ENCODE measurements around the gene ERVK3-1. TPM values are rescaled to one million over a fixed set of nuclear protein-coding genes. Genes with fewer than 3 reads are reported as not detected.
A peak's percentile ranks its signal among the peaks of the same experiment; 100 is the strongest.

Gene ERVK3-1
- polyA plus RNA-seq, 3 donors, result 34.6 to 61.5 (median 38.8) TPM

- Mint-ChIP-seq H3K27ac (no peak overlapping the region), H3K9me3 (peaks cover 0 to 9% (median 4%) of the 10 kb centered on the region in 7 donors), H3K36me3 (peaks cover 13 to 18% of the 10 kb centered on the region in 2 donors), H3K4me3 (peak overlapping the region in 1 of 2 donors; percentile 68), H3K27me3 (ENCODE audit: low read depth in 3 of 3) (peaks cover 6 to 40% (median 17%) of the 10 kb centered on the region in 3 donors), H3K4me1 (peaks cover 30% of the 10 kb centered on the region)
- Histone ChIP-seq H2AFZ (ENCODE audit: insufficient read depth, low read depth, low read length, poor library complexity, severe bottlenecking) (no peak overlapping the region), H3K9me3 (replicated peaks in 1 of 2; ENCODE audit: control insufficient read depth in 1 of 2, insufficient read depth in 1 of 2, low read length in 2 of 2) (no peaks in the 10 kb centered on the region), H3K27ac (ENCODE audit: low read depth in 1 of 2, low read length in 2 of 2) (no peak overlapping the region), H3K4me3 (replicated peaks in 1 of 3; ENCODE audit: low read depth in 2 of 3, low read length in 3 of 3) (no peak overlapping the region), H3K27me3 (ENCODE audit: control insufficient read depth in 2 of 2, insufficient read depth in 2 of 2, low read length in 2 of 2) (peaks cover 0 to 26% of the 10 kb centered on the region in 2 donors), H3K79me2 (ENCODE audit: insufficient read depth, low read length) (no peaks in the 10 kb centered on the region), H4K20me1 (ENCODE audit: insufficient read depth, low read length) (no peaks in the 10 kb centered on the region), H3K4me2 (replicated peaks; ENCODE audit: extremely low read depth, low read length, poor library complexity, severe bottlenecking) (no peak overlapping the region), H3K9ac (ENCODE audit: insufficient read depth, low read length, poor library complexity, severe bottlenecking) (no peak overlapping the region), H3K36me3 (replicated peaks in 1 of 2; ENCODE audit: control insufficient read depth in 1 of 2, insufficient read depth in 2 of 2, low read length in 2 of 2) (peaks cover 0 to 5% of the 10 kb centered on the region in 2 donors), H3K4me1 (ENCODE audit: control insufficient read depth in 1 of 2, insufficient read depth in 2 of 2, low read length in 2 of 2) (peaks cover 16 to 31% of the 10 kb centered on the region in 2 donors)
- TF ChIP-seq CTCF (IDR thresholded peaks at IDR 0.05), result no peak
- DNase-seq, result no peak
- intact Hi-C loops (cut with micrococcal nuclease), result no loop called here
- WGBS (ENCODE audit: insufficient coverage), result 68% methylated on average over 7 of the region's 8 CpGs
Observed at GRCh38 chr19:58349590-58349989, 44.4 kb downstream of the ERVK3-1 start.

- H3K4me2 ChIP-seq (replicated peaks; ENCODE audit: extremely low read depth, low read length, poor library complexity, severe bottlenecking), result peak overlapping the region; percentile 4
- Mint-ChIP-seq H3K9me3 (peaks cover 0 to 9% (median 4%) of the 10 kb centered on the region in 7 donors), H3K27ac (no peak overlapping the region), H3K27me3 (ENCODE audit: low read depth in 3 of 3) (peaks cover 8 to 45% (median 18%) of the 10 kb centered on the region in 3 donors), H3K36me3 (peaks cover 13 to 18% of the 10 kb centered on the region in 2 donors), H3K4me1 (peaks cover 30% of the 10 kb centered on the region), H3K4me3 (peak overlapping the region in 1 of 2 donors; percentile 30)
- no peak for DNase-seq
- no peaks in the 10 kb centered on the region for H3K9me3 ChIP-seq (replicated peaks in 1 of 2; ENCODE audit: control insufficient read depth in 1 of 2, insufficient read depth in 1 of 2, low read length in 2 of 2)
- intact Hi-C loops (cut with micrococcal nuclease), result no loop called here
- peaks cover 0 to 32% of the 10 kb centered on the region in 2 donors for H3K27me3 ChIP-seq (ENCODE audit: control insufficient read depth in 2 of 2, insufficient read depth in 2 of 2, low read length in 2 of 2)
- no peaks in the 10 kb centered on the region for H3K79me2 ChIP-seq (ENCODE audit: insufficient read depth, low read length)
- WGBS (ENCODE audit: insufficient coverage), result 63% methylated on average over 84 of the region's 84 CpGs
- no peak overlapping the region for H3K4me3 ChIP-seq (replicated peaks in 1 of 3; ENCODE audit: low read depth in 2 of 3, low read length in 3 of 3)
- H2AFZ ChIP-seq (ENCODE audit: insufficient read depth, low read depth, low read length, poor library complexity, severe bottlenecking), result no peak overlapping the region
- H3K4me1 ChIP-seq (ENCODE audit: control insufficient read depth in 1 of 2, insufficient read depth in 2 of 2, low read length in 2 of 2), result peaks cover 16 to 31% of the 10 kb centered on the region in 2 donors
- no peak overlapping the region for H3K27ac ChIP-seq (ENCODE audit: low read depth in 1 of 2, low read length in 2 of 2)
- H4K20me1 ChIP-seq (ENCODE audit: insufficient read depth, low read length), result no peaks in the 10 kb centered on the region
- no peak overlapping the region for H3K9ac ChIP-seq (ENCODE audit: insufficient read depth, low read length, poor library complexity, severe bottlenecking)
- peaks cover 0 to 5% of the 10 kb centered on the region in 2 donors for H3K36me3 ChIP-seq (replicated peaks in 1 of 2; ENCODE audit: control insufficient read depth in 1 of 2, insufficient read depth in 2 of 2, low read length in 2 of 2)
- TF ChIP-seq CTCF (IDR thresholded peaks at IDR 0.05), result no peak
Observed at GRCh38 chr19:58350001-58350861, 45.1 kb downstream of the ERVK3-1 start.

All from CD14-positive monocyte (primary cell).